ENCODE measurements around the gene TRAFD1.

GRCh38 chr12:112126000-112126438 is 659 bp downstream of the TRAFD1 start:
- TF ChIP-seq CTCF (IDR thresholded peaks at IDR 0.05; ENCODE audit: low read depth, low read length) (no peak), POLR2A (IDR thresholded peaks at IDR 0.05; ENCODE audit: extremely low read depth, insufficient read length) (no peak), MAX (IDR thresholded peaks at IDR 0.05; ENCODE audit: low read depth, low read length) (no peak), MYC (IDR thresholded peaks at IDR 0.05; ENCODE audit: low read depth, low read length) (no peak)
